Glomerular endothelial cell (primary cell): ENCODE measurements around the gene PAK4. TPM values are rescaled to one million over a fixed set of nuclear protein-coding genes. Genes with fewer than 3 reads are reported as not detected.
A peak's percentile ranks its signal among the peaks of the same experiment; 100 is the strongest.
"Not testable (repeated sequence)": the region's sequence is repeated elsewhere in the genome, so short reads cannot be mapped to it uniquely, and the experiment has no call there.

Experiments used
- DNase-seq: peaks from one replicate; pipeline ENCODE4 v3.0.0-alpha.2; 2011; ENCODE audit warnings: low read depth, low spot score; ENCODE audit errors: extremely low read depth
- total RNA-seq: library from RNA; depleted of rRNA; stranded (reverse); fragments of >200 nt; gene quantifications from 2 replicates; pipeline ENCODE4 v1.2.3, GENCODE V29; 2015

Gene PAK4
- total RNA-seq, 1 donor from 2014 or later = 36.6 TPM

GRCh38 chr19:39128516-39129079 is 3.0 kb downstream of the PAK4 start:
- DNase-seq = no peak

GRCh38 chr19:39129116-39129515 is 3.5 kb downstream of the PAK4 start:
- no peak for DNase-seq

GRCh38 chr19:39130337-39131254 is 5.0 kb downstream of the PAK4 start:
- no peak for DNase-seq

GRCh38 chr19:39131255-39131755 is 5.7 kb downstream of the PAK4 start:
- DNase-seq = no peak

DNA sequence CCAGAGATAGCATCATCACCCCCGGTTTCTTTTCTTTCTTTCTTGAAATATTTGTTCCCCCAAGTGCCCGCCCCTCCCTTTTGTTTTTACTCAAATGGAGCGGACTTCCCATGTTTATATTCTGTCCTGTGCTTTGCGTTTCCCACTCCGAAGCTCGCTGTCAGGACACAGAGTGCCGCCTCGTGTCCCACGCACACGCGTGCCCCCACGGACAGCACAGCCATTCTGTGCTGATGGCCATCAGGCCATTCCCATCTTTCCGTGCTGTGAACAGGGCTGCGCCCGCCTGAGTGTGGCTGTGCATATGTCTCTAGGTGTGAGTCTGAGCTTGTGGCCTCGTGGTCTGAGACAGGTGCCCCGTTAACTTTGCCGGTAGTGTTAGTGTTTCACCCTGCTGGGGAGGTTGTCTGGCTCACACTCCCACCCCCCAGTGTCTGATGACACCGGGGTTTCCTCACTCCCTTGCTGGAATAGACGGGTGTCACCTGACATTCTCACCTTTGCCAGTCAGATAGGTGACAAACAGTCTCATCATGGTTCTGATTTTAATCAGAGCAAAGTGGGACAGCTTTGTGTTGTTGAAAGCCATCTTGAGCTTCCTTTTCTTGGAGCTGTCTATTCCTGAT is 6.9 kb downstream of the PAK4 start:
- DNase-seq = no peak

DNA sequence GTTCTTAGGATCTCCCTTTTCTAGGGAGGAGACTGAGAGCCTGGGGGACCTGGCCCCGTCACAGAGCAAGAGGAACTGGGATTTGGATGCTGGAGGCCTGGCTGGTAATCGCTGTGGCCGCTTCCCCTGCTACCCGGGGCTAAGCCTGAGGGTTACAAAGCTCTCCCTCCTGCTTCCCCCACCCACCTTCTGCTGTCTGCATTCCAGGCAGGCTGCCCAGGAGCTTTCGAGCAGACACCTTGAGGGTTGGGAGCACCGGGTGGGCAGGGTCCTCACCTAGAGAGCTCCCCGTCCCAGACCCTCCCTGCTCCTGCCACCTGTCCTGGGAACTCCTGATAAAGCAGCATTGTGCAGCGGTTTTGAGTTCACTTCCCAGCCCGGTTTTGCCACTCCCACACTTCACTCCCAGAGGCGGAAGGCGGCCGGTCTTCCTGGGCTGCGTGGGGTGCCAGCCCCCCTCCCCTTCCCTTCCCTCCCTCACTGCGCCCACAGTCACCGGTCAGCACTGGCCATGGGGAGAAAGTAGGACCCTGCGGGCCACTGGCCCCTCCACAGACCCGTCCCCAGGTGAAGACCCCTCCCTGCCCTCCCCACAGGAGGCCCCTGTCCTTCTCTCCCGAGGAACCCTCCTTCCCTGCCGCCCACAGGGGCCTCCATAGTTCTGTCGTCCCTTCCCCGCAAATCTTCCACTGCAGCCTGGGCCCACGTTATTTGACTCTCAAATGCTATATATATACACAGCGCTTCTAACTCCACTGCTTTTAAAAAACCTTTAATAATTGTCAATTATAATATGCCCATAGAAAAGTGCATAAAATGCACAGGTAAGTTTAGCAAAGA is 8.1 kb downstream of the PAK4 start:
- no peak for DNase-seq

- no peak for DNase-seq
Observed at GRCh38 chr19:39135701-39136100, 10.1 kb downstream of the PAK4 start.

- no peak for DNase-seq
Observed at GRCh38 chr19:39136225-39136940, 10.8 kb downstream of the PAK4 start.

DNA sequence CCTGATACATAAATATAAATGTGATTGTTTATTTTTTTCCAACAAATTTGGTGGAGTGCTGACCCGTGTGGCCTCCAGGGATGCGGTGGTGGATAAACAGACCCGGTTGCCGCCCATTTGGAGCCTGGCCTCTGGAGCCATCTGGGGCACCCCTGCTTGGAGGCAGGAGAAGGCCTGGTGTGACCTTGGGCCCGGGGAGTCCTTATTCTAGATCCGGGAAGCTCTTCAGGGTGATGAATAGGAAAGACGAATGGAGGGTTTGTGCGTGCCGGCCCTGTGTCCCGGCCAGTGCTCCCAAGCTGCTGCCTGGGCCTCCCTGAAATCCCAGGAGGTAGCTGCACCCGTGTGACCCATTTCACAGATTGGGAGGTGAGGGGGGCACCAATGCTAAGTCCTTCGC is 11.5 kb downstream of the PAK4 start:
- no peak for DNase-seq

GRCh38 chr19:39138221-39139211 is 12.9 kb downstream of the PAK4 start:
- no peak for DNase-seq

DNA sequence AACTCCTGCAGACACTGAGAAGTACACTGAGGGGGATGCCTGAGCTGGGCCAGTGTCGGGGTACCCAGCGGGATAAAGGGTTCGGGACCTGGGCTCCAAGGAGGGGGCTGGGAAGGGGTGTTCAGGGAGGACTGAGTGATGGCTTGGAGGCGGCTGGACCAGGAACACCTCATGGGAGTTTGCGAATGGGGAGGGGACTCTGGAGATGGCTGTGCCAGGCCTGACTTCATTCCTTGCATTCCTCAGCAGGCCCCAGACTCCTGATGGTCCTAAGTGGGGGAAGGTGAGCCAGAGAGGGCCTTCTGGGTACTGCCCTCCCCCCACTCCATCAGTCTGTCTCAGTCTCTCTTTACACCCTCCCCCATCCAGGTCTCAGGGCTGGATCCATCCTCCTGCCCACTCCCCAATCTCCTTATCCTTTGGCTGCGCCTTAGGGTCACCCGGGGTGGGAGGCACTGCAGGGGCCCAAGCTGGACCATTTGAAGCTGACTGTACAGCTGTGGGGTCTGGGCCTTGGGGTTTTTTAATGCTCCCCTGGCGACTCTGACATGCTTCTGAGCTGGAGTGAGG is 13.8 kb downstream of the PAK4 start:
- DNase-seq = no peak

GRCh38 chr19:39139971-39140453 is 14.4 kb downstream of the PAK4 start:
- DNase-seq = no peak

DNA sequence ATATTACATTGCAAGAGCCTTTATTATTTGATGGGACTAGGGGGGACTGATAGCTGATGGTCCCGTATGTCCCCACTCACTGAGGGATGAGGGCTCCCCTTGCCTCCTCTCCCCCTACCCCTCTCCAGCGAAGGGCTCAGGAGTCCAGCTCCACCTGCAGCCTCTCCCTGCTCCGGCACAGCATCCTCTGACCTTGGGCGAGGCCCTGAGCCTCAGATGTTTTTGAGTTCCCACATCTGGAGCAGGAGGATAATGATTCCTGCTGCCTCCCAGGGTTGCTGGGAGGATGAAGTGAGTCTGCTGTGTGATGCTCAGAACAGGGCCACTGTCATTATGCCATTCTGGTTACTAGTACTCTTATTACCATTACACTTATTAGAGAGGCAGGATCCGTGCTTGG is 15.0 kb downstream of the PAK4 start:
- DNase-seq = no peak

DNA sequence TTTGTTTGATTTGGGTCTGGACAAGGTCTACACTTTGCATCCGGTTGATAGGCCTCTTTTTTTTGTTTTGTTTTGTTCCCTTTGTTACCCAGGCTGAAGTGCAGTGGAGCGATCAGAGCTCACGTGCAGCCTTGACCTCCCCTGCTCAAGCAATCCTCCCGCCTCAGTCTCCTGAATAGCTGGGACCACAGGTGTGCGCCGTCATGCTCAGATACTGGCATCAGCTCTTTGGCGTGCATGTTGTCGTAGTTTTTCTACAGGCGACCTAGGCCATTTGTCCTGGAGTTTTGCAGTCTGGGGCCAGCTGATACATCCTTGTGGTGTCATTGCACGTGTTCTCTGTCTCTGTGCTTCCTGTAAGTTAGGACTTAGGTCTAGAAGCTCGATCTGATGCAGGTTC is 16.3 kb downstream of the PAK4 start:
- no peak for DNase-seq

- no peak for DNase-seq
Observed at GRCh38 chr19:39142630-39143029, 17.0 kb downstream of the PAK4 start.

GRCh38 chr19:39143757-39144289 is 18.2 kb downstream of the PAK4 start:
- not testable (repeated sequence) for DNase-seq

- DNase-seq = peak; percentile 66
Observed at GRCh38 chr19:39144290-39145071, 18.9 kb downstream of the PAK4 start.
